Heart right ventricle (tissue), 16 donors: ENCODE measurements around the gene SH3YL1. TPM values are rescaled to one million over a fixed set of nuclear protein-coding genes. Genes with fewer than 3 reads are reported as not detected.

Experiments used
- ATAC-seq, 8 donors: fragments of 200-7000 bp; cut with Tn5 transposase; one replicate each; pipeline ENCODE4 v1.9.1; 2020; ENCODE audit warnings: mild to moderate bottlenecking in 8 of 8, moderate library complexity in 8 of 8, moderate number of reproducible peaks in 1 of 8
- DNase-seq, 2 donors: peaks; one replicate each; pipeline ENCODE4 v3.0.0-alpha.2; 2020
- H3K27ac ChIP-seq, 10 donors: fragments of 200-600 bp; sonication (generic) in 2 of 10; one replicate each; pipeline versions ENCODE4 v1.5.0 to v1.8.0; 2020 to 2022; ENCODE audit warnings: mild to moderate bottlenecking in 3 of 10
- H3K27me3 ChIP-seq, 7 donors: fragments of 200-600 bp; one replicate each; pipeline ENCODE4 v1.8.0; 2021 to 2022; ENCODE audit warnings: mild to moderate bottlenecking in 2 of 7
- H3K36me3 ChIP-seq, 9 donors: fragments of 200-600 bp; sonication (generic) in 1 of 9; one replicate each; pipeline versions ENCODE4 v1.5.0 to v1.8.0; 2020 to 2022; ENCODE audit warnings: mild to moderate bottlenecking in 2 of 9
- H3K4me1 ChIP-seq, 9 donors: fragments of 200-600 bp; sonication (generic) in 1 of 9; one replicate each; pipeline versions ENCODE4 v1.5.0 to v1.8.0; 2020 to 2022; ENCODE audit warnings: mild to moderate bottlenecking in 4 of 9
- H3K4me3 ChIP-seq, 10 donors: fragments of 200-600 bp; sonication (generic) in 2 of 10; one replicate each; pipeline versions ENCODE4 v1.5.0 to v1.8.0; 2020 to 2022; ENCODE audit warnings: mild to moderate bottlenecking in 7 of 10, moderate library complexity in 2 of 10
- H3K9me3 ChIP-seq, 11 donors: fragments of 200-600 bp in 10 of 11; sonication (generic) in 2 of 11; one replicate each; pipeline versions ENCODE4 v1.5.0 to v1.8.0; 2013 to 2022; ENCODE audit warnings: mild to moderate bottlenecking in 2 of 11, control low read depth in 1 of 11, moderate library complexity in 1 of 11
- WGBS, 2 donors: extraction: QIAGEN DNeasy Blood & Tissue Kit; methylation state at CpG; one replicate each; pipeline ENCODE4 v1.1.7; 2013; ENCODE audit warnings: inconsistent platforms in 1 of 2; 5-methylcytosine and 5-hydroxymethylcytosine counted together
- intact Hi-C, 10 donors: fragments of 100-400 bp; cut with DNase I; formaldehyde crosslinking; loops; one replicate each; pipeline versions ENCODE4 v1.11.1 to v1.14.2; 2022
- polyA plus RNA-seq, 2 donors: library from polyadenylated mRNA; stranded (reverse); fragments of 200-250 nt; gene quantifications; one replicate each; pipeline ENCODE4 v1.2.3, GENCODE V29; 2013
- total RNA-seq, 10 donors: library from RNA; stranded (reverse); fragmentation: NEBNext Ultra II Directional in 3 of 10; extraction: Animal tissue kit (Norgen Biotek cat#: 25700) in 3 of 10; gene quantifications; one replicate each; pipeline versions ENCODE4 v1.2.1 to v1.2.4, GENCODE V29; 2021 to 2023
- TF ChIP-seq, protein P1 (sequence below), 9 donors: fragments of 200-600 bp; sonication (generic) in 2 of 9; IDR thresholded peaks; one replicate each; pipeline versions ENCODE4 v1.5.0 to v1.8.0; 2021 to 2022; ENCODE audit warnings: antibody characterized with exemption in 9 of 9, mild to moderate bottlenecking in 5 of 9, moderate library complexity in 1 of 9
- donor health status: Arrhythmogenic right ventricular cardiomyopathy.
- donor health status: ischemic (EF 13 %, LVEDD 7.1; RV severe dilation, severe dysfunction).
- donor health status: healthy with polysubstance abuse.
- donor health status: DM: no; HTN: yes; CAD: no.
- donor health status: DM: no; HTN: no; CAD: no.
- donor health status: ischemic (EF 25% LVEDD 6.9; RV normal size, moderate dysfunction).
- donor health status: ischemic (EF 25% LVEDD 5.7; RV mildly dilated, moderate dysfunction).
- donor health status: healthy.
- donor health status: DM: yes; HTN: yes; CAD: no.
- donor health status: Ischemic cardiomyopathy.
- donor health status: ischemic (EF 35%, LVEDD 5.7; RV mildly dilated, moderate dysfunction).
- donor health status: nonischemic (EF 11% LVEDD 7.7; RV severe dilation, severe dysfunction).
- donor health status: DM: yes; HTN: yes; CAD: no.
- donor health status: PGD.
- donor health status: ischemic (EF 29% LVEDD 5.4; RV normal size, mild dysfunction).
- donor health status: nonischemic (EF 23%, LVEDD 6.1; RV moderate dilation, normal function).

SH3YL1 gene
- total and polyA plus RNA-seq, 12 donors: 7.6 to 39.1 (median 9.3) TPM

DNA sequence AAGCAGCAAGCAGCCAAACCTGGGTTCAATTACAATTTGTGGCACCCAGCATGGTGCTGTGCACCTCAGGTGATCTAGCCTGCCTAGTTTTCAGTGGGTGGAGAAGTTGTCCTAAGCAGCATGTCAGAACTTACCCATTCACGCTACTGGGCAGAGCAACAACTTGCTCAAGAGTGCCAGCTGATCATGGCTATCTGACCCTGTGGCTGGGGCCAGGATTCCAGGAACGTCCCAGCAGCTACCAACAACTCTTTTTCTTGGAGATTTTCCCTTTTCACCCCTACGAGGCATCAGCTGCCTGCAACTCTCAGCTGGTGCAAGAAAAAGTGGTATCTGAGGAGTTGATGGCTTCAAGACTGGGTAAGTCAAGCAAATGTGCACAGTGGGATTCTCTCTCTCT lies 83.5 kb downstream of the SH3YL1 start:
- WGBS, 2 donors: 36 to 54% methylated on average over 3 of the region's 3 CpGs
- intact Hi-C loops: no loop called here
- H3K4me1 ChIP-seq: peaks cover 0 to 6% (median 0%) of the 10 kb centered on the region in 9 donors
- no peak overlapping the region for H3K4me3 ChIP-seq
- H3K36me3 ChIP-seq: no peaks in the 10 kb centered on the region
- TF ChIP-seq, protein P1, sequence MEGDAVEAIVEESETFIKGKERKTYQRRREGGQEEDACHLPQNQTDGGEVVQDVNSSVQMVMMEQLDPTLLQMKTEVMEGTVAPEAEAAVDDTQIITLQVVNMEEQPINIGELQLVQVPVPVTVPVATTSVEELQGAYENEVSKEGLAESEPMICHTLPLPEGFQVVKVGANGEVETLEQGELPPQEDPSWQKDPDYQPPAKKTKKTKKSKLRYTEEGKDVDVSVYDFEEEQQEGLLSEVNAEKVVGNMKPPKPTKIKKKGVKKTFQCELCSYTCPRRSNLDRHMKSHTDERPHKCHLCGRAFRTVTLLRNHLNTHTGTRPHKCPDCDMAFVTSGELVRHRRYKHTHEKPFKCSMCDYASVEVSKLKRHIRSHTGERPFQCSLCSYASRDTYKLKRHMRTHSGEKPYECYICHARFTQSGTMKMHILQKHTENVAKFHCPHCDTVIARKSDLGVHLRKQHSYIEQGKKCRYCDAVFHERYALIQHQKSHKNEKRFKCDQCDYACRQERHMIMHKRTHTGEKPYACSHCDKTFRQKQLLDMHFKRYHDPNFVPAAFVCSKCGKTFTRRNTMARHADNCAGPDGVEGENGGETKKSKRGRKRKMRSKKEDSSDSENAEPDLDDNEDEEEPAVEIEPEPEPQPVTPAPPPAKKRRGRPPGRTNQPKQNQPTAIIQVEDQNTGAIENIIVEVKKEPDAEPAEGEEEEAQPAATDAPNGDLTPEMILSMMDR (IDR thresholded peaks at IDR 0.05): no peak
- no peak overlapping the region for H3K27ac ChIP-seq
- H3K27me3 ChIP-seq: peaks cover 0 to 25% (median 3%) of the 10 kb centered on the region in 7 donors
- DNase-seq (no peak), ATAC-seq (no peak)
- H3K9me3 ChIP-seq: peaks cover 0 to 21% (median 0%) of the 10 kb centered on the region in 11 donors

DNA sequence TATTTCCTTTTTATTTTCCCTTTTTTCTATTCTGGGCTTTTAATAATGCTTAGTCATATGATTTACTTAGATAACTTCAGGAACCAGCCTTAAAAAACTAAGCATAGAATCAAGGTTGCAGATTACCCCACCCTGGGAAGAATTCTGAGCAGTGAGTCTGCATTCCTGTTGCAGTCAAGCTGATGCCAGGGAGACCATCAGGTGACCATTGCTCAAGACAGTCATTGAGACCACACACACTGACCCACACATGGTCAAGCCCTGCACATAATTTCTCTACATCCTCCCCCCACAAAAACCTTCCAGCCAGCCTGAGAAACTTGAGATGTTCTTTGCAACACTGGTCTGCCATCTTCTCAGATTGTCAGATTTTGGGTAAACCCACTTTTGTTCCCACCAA lies 83.9 kb downstream of the SH3YL1 start:
- intact Hi-C loops: no loop called here
- Histone ChIP-seq H3K9me3 (peaks cover 0 to 21% (median 0%) of the 10 kb centered on the region in 11 donors), H3K27me3 (peaks cover 0 to 25% (median 3%) of the 10 kb centered on the region in 7 donors), H3K4me1 (peaks cover 0 to 6% (median 0%) of the 10 kb centered on the region in 9 donors), H3K27ac (no peak overlapping the region), H3K36me3 (no peaks in the 10 kb centered on the region), H3K4me3 (no peak overlapping the region)
- TF ChIP-seq, protein P1 (IDR thresholded peaks at IDR 0.05): no peak
- no peak for DNase-seq
- no peak for ATAC-seq

DNA sequence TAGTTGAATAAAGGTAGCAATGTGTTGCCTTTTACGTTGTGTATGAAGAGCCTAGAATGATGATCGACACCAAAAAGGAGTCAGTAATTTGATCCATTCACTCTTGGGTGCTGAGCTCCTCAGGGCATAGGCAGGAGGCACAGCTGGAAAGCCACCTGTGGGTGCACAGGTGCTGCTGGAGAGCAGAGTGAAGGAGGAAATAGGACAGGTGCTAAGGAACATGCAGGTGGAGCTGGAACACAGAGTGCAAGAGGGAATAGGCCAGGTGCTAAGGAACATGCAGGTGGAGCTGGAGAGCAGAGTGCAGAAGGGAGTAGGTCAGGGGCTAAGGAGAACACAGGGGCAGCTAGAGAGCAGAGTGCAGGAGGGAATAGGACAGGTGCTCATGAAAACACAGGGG lies 86.1 kb downstream of the SH3YL1 start:
- H3K4me1 ChIP-seq: peaks cover 0 to 6% (median 0%) of the 10 kb centered on the region in 9 donors
- H3K36me3 ChIP-seq: no peaks in the 10 kb centered on the region
- 76% methylated on average over 2 of the region's 2 CpGs for WGBS, 2 donors
- TF ChIP-seq, protein P1 (IDR thresholded peaks at IDR 0.05): no peak
- DNase-seq (no peak), ATAC-seq (no peak)
- intact Hi-C loops: no loop called here
- H3K27me3 ChIP-seq: peaks cover 0 to 27% (median 7%) of the 10 kb centered on the region in 7 donors
- no peak overlapping the region for H3K4me3 ChIP-seq
- H3K27ac ChIP-seq: no peak overlapping the region
- H3K9me3 ChIP-seq: peaks cover 0 to 15% (median 0%) of the 10 kb centered on the region in 11 donors

DNA sequence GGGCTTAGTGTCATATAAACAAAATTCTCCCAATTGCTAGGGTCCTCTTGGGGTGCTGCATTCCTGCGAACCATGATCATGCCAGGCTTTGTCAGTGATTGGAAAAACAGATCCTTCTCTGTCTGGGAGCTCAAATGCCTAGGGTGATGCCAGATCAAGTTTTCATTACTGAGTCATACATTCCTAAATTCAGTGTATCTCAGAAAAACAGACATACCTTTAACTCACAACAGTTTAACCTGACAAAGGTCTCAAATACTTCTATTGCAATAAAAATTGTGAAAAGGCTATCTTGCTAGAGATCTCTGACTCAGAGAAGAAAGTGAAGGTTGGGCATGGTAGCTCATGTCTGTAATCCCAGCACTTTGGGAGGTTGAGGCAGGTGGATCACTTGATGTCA lies 86.9 kb downstream of the SH3YL1 start:
- H3K4me1 ChIP-seq: peaks cover 0 to 6% (median 0%) of the 10 kb centered on the region in 9 donors
- peak overlapping the region in 1 of 10 donors; percentile 14 for H3K27ac ChIP-seq
- no peak for DNase-seq
- WGBS, 2 donors: 68 to 69% methylated on average over 1 of the region's 1 CpG
- peaks cover 0 to 28% (median 13%) of the 10 kb centered on the region in 7 donors for H3K27me3 ChIP-seq
- H3K4me3 ChIP-seq: no peak overlapping the region
- H3K36me3 ChIP-seq: no peaks in the 10 kb centered on the region
- intact Hi-C loops: no loop called here
- peaks cover 0 to 7% (median 0%) of the 10 kb centered on the region in 11 donors for H3K9me3 ChIP-seq
- no peak for ATAC-seq
- TF ChIP-seq, protein P1 (IDR thresholded peaks at IDR 0.05): no peak
